Bronchial epithelial cell (primary cell): ENCODE measurements around the gene VSTM4. TPM values are rescaled to one million over a fixed set of nuclear protein-coding genes. Genes with fewer than 3 reads are reported as not detected.

Source experiments
- DNase-seq: peaks from one replicate; pipeline ENCODE4 v3.0.0-alpha.2; 2010; ENCODE audit warnings: low read depth
- FAIRE-seq: peaks from 2 replicates; lab custom pipeline; 2011; peaks lifted over from hg19 to GRCh38; lab: Jason Lieb, UNC
- H3K27me3 ChIP-seq: 2 replicates; pipeline ENCODE4 v1.5.1; 2011; ENCODE audit warnings: low read length; ENCODE audit not compliant: control insufficient read depth, insufficient read depth
- H3K36me3 ChIP-seq: 2 replicates; pipeline ENCODE4 v1.5.1; 2011; ENCODE audit warnings: low read length; ENCODE audit not compliant: control insufficient read depth, insufficient read depth
- H3K4me3 ChIP-seq: 2 replicates; pipeline ENCODE4 v1.5.1; 2011; ENCODE audit warnings: mild to moderate bottlenecking, low read depth, low read length, control low read depth
- CTCF ChIP-seq: IDR thresholded peaks from 2 replicates; pipeline ENCODE4 v1.5.1; 2011; ENCODE audit warnings: mild to moderate bottlenecking, moderate library complexity, low read length, control low read depth, inconsistent platforms; ENCODE audit not compliant: insufficient read depth, severe bottlenecking
- total RNA-seq: library from RNA; depleted of rRNA; stranded (reverse); fragments of >200 nt; gene quantifications from 2 replicates; pipeline ENCODE4 v1.2.1, GENCODE V29; 2014

The VSTM4 gene
- total RNA-seq, 1 donor from 2014 or later, result under 0.01 TPM

GRCh38 chr10:49008505-49009198 lies 106.7 kb downstream of the VSTM4 start:
- FAIRE-seq, result no peak
- Histone ChIP-seq H3K36me3 (no peaks in the 10 kb centered on the region), H3K4me3 (no peak overlapping the region), H3K27me3 (no peaks in the 10 kb centered on the region)
- no peak for TF ChIP-seq CTCF
- DNase-seq, result no peak

GRCh38 chr10:49008091-49008490 lies 107.2 kb downstream of the VSTM4 start:
- no peaks in the 10 kb centered on the region for H3K27me3 ChIP-seq
- no peak for TF ChIP-seq CTCF
- FAIRE-seq (no peak), DNase-seq (no peak)
- no peak overlapping the region for H3K4me3 ChIP-seq
- no peaks in the 10 kb centered on the region for H3K36me3 ChIP-seq

- FAIRE-seq (no peak), DNase-seq (no peak)
- Histone ChIP-seq H3K36me3 (no peaks in the 10 kb centered on the region), H3K4me3 (no peak overlapping the region), H3K27me3 (no peaks in the 10 kb centered on the region)
- TF ChIP-seq CTCF, result no peak
These were observed 108.2 kb downstream of the VSTM4 start for GRCh38 chr10:49007129-49007528.

GRCh38 chr10:49005270-49005669 lies 110.1 kb downstream of the VSTM4 start:
- DNase-seq, result no peak
- no peak for TF ChIP-seq CTCF
- no peak for FAIRE-seq

GRCh38 chr10:49001870-49002672 lies 113.3 kb downstream of the VSTM4 start:
- no peak for FAIRE-seq
- Histone ChIP-seq H3K36me3 (no peaks in the 10 kb centered on the region), H3K4me3 (no peak overlapping the region), H3K27me3 (no peaks in the 10 kb centered on the region)
- no peak for DNase-seq
- no peak for TF ChIP-seq CTCF

More at GRCh38 chr10:49005270-49005669, 110.1 kb downstream of the VSTM4 start:
- no peaks in the 10 kb centered on the region for H3K36me3 ChIP-seq
- no peak overlapping the region for H3K4me3 ChIP-seq
- no peaks in the 10 kb centered on the region for H3K27me3 ChIP-seq
